ENCODE results near the gene ZBTB20. TPM values are rescaled to one million over a fixed set of nuclear protein-coding genes. Genes with fewer than 3 reads are reported as not detected.

The ZBTB20 gene
- total RNA-seq, 1 donor from 2014 or later, result 62.0 TPM

- no peak for TF ChIP-seq CTCF (IDR thresholded peaks at IDR 0.05; ENCODE audit: borderline replicate concordance)
- DNase-seq, result no peak
- intact Hi-C loops (cut with micrococcal nuclease), result no loop called here
Observed at GRCh38 chr3:115151921-115152320, 4.8 kb upstream of the ZBTB20 start.

GRCh38 chr3:115148142-115148790, 1.2 kb upstream of the ZBTB20 start:
- DNase-seq, result no peak
- Histone ChIP-seq H3K9me3 (replicated peaks) (no peaks in the 10 kb centered on the region), H3K36me3 (no peaks in the 10 kb centered on the region), H3K4me3 (peak overlapping the region; percentile 86), H3K4me1 (peaks cover 37% of the 10 kb centered on the region), H3K27me3 (ENCODE audit: low read depth) (no peaks in the 10 kb centered on the region), H3K27ac (replicated peaks) (peak overlapping the region; percentile 98)
- intact Hi-C loops (cut with micrococcal nuclease), result loop anchor here (10.0 kb wide), 1 partner anchor 53 kb away; no protein-coding TSS in a partner anchor
- no peak for TF ChIP-seq CTCF (IDR thresholded peaks at IDR 0.05; ENCODE audit: borderline replicate concordance)

More at GRCh38 chr3:115151921-115152320, 4.8 kb upstream of the ZBTB20 start:
- peaks cover 21% of the 10 kb centered on the region for H3K4me1 ChIP-seq
- no peak overlapping the region for H3K27ac ChIP-seq (replicated peaks)
- H3K36me3 ChIP-seq, result no peaks in the 10 kb centered on the region
- no peaks in the 10 kb centered on the region for H3K9me3 ChIP-seq (replicated peaks)
- no peaks in the 10 kb centered on the region for H3K27me3 ChIP-seq (ENCODE audit: low read depth)
- no peak overlapping the region for H3K4me3 ChIP-seq

- H3K4me1 ChIP-seq, result peaks cover 37% of the 10 kb centered on the region
- intact Hi-C loops (cut with micrococcal nuclease), result loop anchor here (10.0 kb wide), 1 partner anchor 53 kb away; no protein-coding TSS in a partner anchor
- peak; percentile 14 for TF ChIP-seq CTCF (IDR thresholded peaks at IDR 0.05; ENCODE audit: borderline replicate concordance)
Observed at GRCh38 chr3:115147329-115148141, 447 bp upstream of the ZBTB20 start.

GRCh38 chr3:115146032-115146417, 1.1 kb downstream of the ZBTB20 start:
- TF ChIP-seq CTCF (IDR thresholded peaks at IDR 0.05; ENCODE audit: borderline replicate concordance), result no peak
- Histone ChIP-seq H3K27ac (replicated peaks) (peak overlapping the region; percentile 98), H3K36me3 (no peaks in the 10 kb centered on the region), H3K9me3 (replicated peaks) (no peaks in the 10 kb centered on the region), H3K4me3 (peak overlapping the region; percentile 86), H3K4me1 (peaks cover 51% of the 10 kb centered on the region), H3K27me3 (ENCODE audit: low read depth) (no peaks in the 10 kb centered on the region)
- intact Hi-C loops (cut with micrococcal nuclease), result loop anchor here (10.0 kb wide), 1 partner anchor 51 kb away; no protein-coding TSS in a partner anchor
- DNase-seq, result no peak

More at GRCh38 chr3:115147329-115148141, 447 bp upstream of the ZBTB20 start:
- DNase-seq, result peak; percentile 98
- Histone ChIP-seq H3K36me3 (no peaks in the 10 kb centered on the region), H3K27me3 (ENCODE audit: low read depth) (no peaks in the 10 kb centered on the region), H3K4me3 (peak overlapping the region; percentile 86), H3K9me3 (replicated peaks) (no peaks in the 10 kb centered on the region), H3K27ac (replicated peaks) (peak overlapping the region; percentile 98)

- Histone ChIP-seq H3K36me3 (no peaks in the 10 kb centered on the region), H3K4me1 (peaks cover 57% of the 10 kb centered on the region), H3K9me3 (replicated peaks) (no peaks in the 10 kb centered on the region), H3K27me3 (ENCODE audit: low read depth) (no peaks in the 10 kb centered on the region), H3K27ac (replicated peaks) (no peak overlapping the region), H3K4me3 (no peak overlapping the region)
- no peak for TF ChIP-seq CTCF (IDR thresholded peaks at IDR 0.05; ENCODE audit: borderline replicate concordance)
- intact Hi-C loops (cut with micrococcal nuclease), result loop anchor here (10.0 kb wide), 1 partner anchor 46 kb away; no protein-coding TSS in a partner anchor
- no peak for DNase-seq
Observed at GRCh38 chr3:115141033-115141757, 5.9 kb downstream of the ZBTB20 start.
